GM23338 (cell line): ENCODE results near the gene OR7A10. TPM values are rescaled to one million over a fixed set of nuclear protein-coding genes. Genes with fewer than 3 reads are reported as not detected.

Experiments used
- ATAC-seq: fragments of 200-7000 bp; cut with Tn5 transposase; 3 replicates; pipeline ENCODE4 v1.9.1; 2020
- DNase-seq: peaks from one replicate; pipeline ENCODE4 v3.0.0-alpha.2; 2015; ENCODE audit warnings: low spot score
- H2AFZ ChIP-seq: fragments of 200-600 bp; sonication (generic); 2 replicates; pipeline ENCODE4 v1.8.0; 2016; ENCODE audit warnings: antibody characterized with exemption, mild to moderate bottlenecking, moderate library complexity
- H3F3A ChIP-seq: fragments of 200-600 bp; sonication (generic); replicated peaks from 2 replicates; pipeline ENCODE4 v1.8.0; 2017; ENCODE audit warnings: antibody characterized with exemption, mixed run types, low read depth
- H3K27ac ChIP-seq: fragments of 200-600 bp; sonication (generic); 2 replicates; pipeline ENCODE4 v1.6.1; 2016; ENCODE audit warnings: low read depth
- H3K27me3 ChIP-seq: fragments of 200-600 bp; sonication (generic); 2 replicates; pipeline ENCODE4 v1.8.0; 2016; ENCODE audit warnings: mild to moderate bottlenecking, mixed run types, moderate library complexity; ENCODE audit not compliant: insufficient read depth
- H3K36me3 ChIP-seq: fragments of 200-600 bp; sonication (generic); 2 replicates; pipeline ENCODE4 v1.8.0; 2016; ENCODE audit warnings: mild to moderate bottlenecking; ENCODE audit not compliant: insufficient read depth
- H3K4me1 ChIP-seq: fragments of 200-600 bp; sonication (generic); 2 replicates; pipeline ENCODE4 v1.8.0; 2016; ENCODE audit warnings: mild to moderate bottlenecking, moderate library complexity; ENCODE audit not compliant: insufficient read depth
- H3K4me2 ChIP-seq: fragments of 200-600 bp; sonication (generic); 2 replicates; pipeline ENCODE4 v1.7.1; 2017; ENCODE audit warnings: mixed run types
- H3K4me3 ChIP-seq: fragments of 200-600 bp; sonication (generic); 2 replicates; pipeline ENCODE4 v1.6.1; 2016; ENCODE audit warnings: mixed run types
- H3K79me2 ChIP-seq: fragments of 200-600 bp; sonication (generic); replicated peaks from 2 replicates; pipeline ENCODE4 v1.8.0; 2017; ENCODE audit warnings: mild to moderate bottlenecking; ENCODE audit not compliant: insufficient read depth
- H3K9me2 ChIP-seq: fragments of 200-600 bp; sonication (generic); 2 replicates; pipeline ENCODE4 v1.8.0; 2017; ENCODE audit not compliant: insufficient read depth
- H4K20me1 ChIP-seq: fragments of 200-600 bp; sonication (generic); replicated peaks from 2 replicates; pipeline ENCODE4 v1.8.0; 2017; ENCODE audit warnings: mild to moderate bottlenecking; ENCODE audit not compliant: insufficient read depth
- H3K27ac Mint-ChIP-seq: 2 replicates; pipeline ENCODE4 v1.8.0; 2020; ENCODE audit warnings: inconsistent platforms, mild to moderate bottlenecking, moderate library complexity, mixed read lengths
- H3K27me3 Mint-ChIP-seq: 3 replicates; pipeline ENCODE4 v1.8.0; 2022; ENCODE audit warnings: low read depth, mild to moderate bottlenecking, moderate library complexity, mixed read lengths, inconsistent platforms; ENCODE audit not compliant: insufficient read depth, poor library complexity
- H3K36me3 Mint-ChIP-seq: 3 replicates; pipeline ENCODE4 v1.8.0; 2021; ENCODE audit warnings: low read depth, mild to moderate bottlenecking, inconsistent platforms, moderate library complexity, mixed read lengths
- H3K4me1 Mint-ChIP-seq: 3 replicates; pipeline ENCODE4 v1.8.0; 2020; ENCODE audit warnings: mild to moderate bottlenecking, inconsistent platforms, mixed read lengths
- H3K4me3 Mint-ChIP-seq: 3 replicates; pipeline ENCODE4 v1.8.0; 2021; ENCODE audit warnings: moderate library complexity, mild to moderate bottlenecking, inconsistent platforms, mixed read lengths
- H3K9me3 Mint-ChIP-seq: 3 replicates; pipeline ENCODE4 v1.8.0; 2020; ENCODE audit warnings: moderate library complexity, mild to moderate bottlenecking, inconsistent platforms, mixed read lengths
- CREB1 ChIP-seq: fragments of 250-450 bp; sonication (Bioruptor Pico); IDR thresholded peaks from 2 replicates; pipeline ENCODE4 v1.5.0; 2020; ENCODE audit warnings: low read depth, mild to moderate bottlenecking, moderate library complexity
- CTCF ChIP-seq, 2 experiments: fragments of 200-600 bp in 1 of 2; sonication (generic) in 1 of 2; conservative IDR thresholded peaks; 2 replicates each; pipeline versions ENCODE4 v1.5.1 to v1.6.1; 2016 to 2017; ENCODE audit warnings: antibody characterized with exemption in 2 of 2, low read depth in 2 of 2, mild to moderate bottlenecking in 2 of 2, moderate library complexity in 1 of 2
- ETS1 ChIP-seq: IDR thresholded peaks from 2 replicates; pipeline ENCODE4 v1.6.1; 2016; ENCODE audit warnings: antibody characterized with exemption
- EZH2 ChIP-seq: fragments of 200-600 bp; sonication (generic); IDR thresholded peaks from one replicate; pipeline ENCODE4 v1.8.0; 2017; ENCODE audit warnings: antibody characterized with exemption, mild to moderate bottlenecking, low read depth; ENCODE audit not compliant: unreplicated experiment
- EZH2phosphoT487 ChIP-seq: fragments of 200-600 bp; sonication (generic); IDR thresholded peaks from one replicate; pipeline ENCODE4 v1.8.1; 2018; ENCODE audit warnings: antibody characterized with exemption; ENCODE audit not compliant: unreplicated experiment
- JUNB ChIP-seq: IDR thresholded peaks from one replicate; pipeline ENCODE4 v1.6.1; 2016; ENCODE audit warnings: antibody characterized with exemption; ENCODE audit not compliant: unreplicated experiment
- NANOG ChIP-seq: IDR thresholded peaks from 2 replicates; pipeline ENCODE4 v1.6.1; 2016; ENCODE audit warnings: antibody characterized with exemption, borderline replicate concordance
- POLR2AphosphoS5 ChIP-seq: IDR thresholded peaks from 2 replicates; pipeline ENCODE4 v1.6.1; 2016; ENCODE audit warnings: antibody characterized with exemption, low read depth
- REST ChIP-seq: IDR thresholded peaks from one replicate; pipeline ENCODE4 v1.6.1; 2018; ENCODE audit warnings: antibody characterized with exemption; ENCODE audit not compliant: unreplicated experiment
- STAT1 ChIP-seq: IDR thresholded peaks from one replicate; pipeline ENCODE4 v1.6.1; 2016; ENCODE audit warnings: antibody characterized with exemption; ENCODE audit not compliant: unreplicated experiment
- ZNF114 ChIP-seq: fragments of 250-450 bp; sonication (Bioruptor Pico); IDR thresholded peaks from 2 replicates; pipeline ENCODE4 v1.5.0; 2020; ENCODE audit warnings: mild to moderate bottlenecking, moderate library complexity
- ZNF331 ChIP-seq: fragments of 250-450 bp; sonication (Bioruptor Pico); IDR thresholded peaks from 2 replicates; pipeline ENCODE4 v1.5.0; 2020; ENCODE audit warnings: low read depth, mild to moderate bottlenecking, moderate library complexity
- ZNF462 ChIP-seq: fragments of 250-450 bp; sonication (Bioruptor Pico); IDR thresholded peaks from 2 replicates; pipeline ENCODE4 v1.5.0; 2020; ENCODE audit warnings: mild to moderate bottlenecking, moderate library complexity
- polyA plus RNA-seq: library from polyadenylated mRNA; unstranded; fragments of >200 nt; fragmentation: Nextera tagmentation; extraction: Ambion mirVana; gene quantifications from 2 replicates; pipeline ENCODE4 v1.2.1, GENCODE V29; 2016
- total RNA-seq: library from RNA; depleted of rRNA; stranded (reverse); fragments of >200 nt; shearing (Covaris generic); gene quantifications from 2 replicates; pipeline ENCODE4 v1.2.3, GENCODE V29; 2014

OR7A10 gene
- total and polyA plus RNA-seq, 2 experiments from 2014 or later = not detected

- Mint-ChIP-seq H3K9me3 (peaks cover 83% of the 10 kb centered on the region), H3K4me3 (no peak overlapping the region), H3K27me3 (peaks cover 3% of the 10 kb centered on the region), H3K27ac (no peak overlapping the region), H3K4me1 (no peaks in the 10 kb centered on the region), H3K36me3 (peaks cover 3% of the 10 kb centered on the region; the same call in 1 of the 3 replicates)
- H3K79me2 ChIP-seq = no peaks in the 10 kb centered on the region
- no peaks in the 10 kb centered on the region for H3K9me2 ChIP-seq
- no peaks in the 10 kb centered on the region for H3K4me1 ChIP-seq
- H3K4me3 ChIP-seq = no peak overlapping the region
- H3K27ac ChIP-seq = no peak overlapping the region
- no peaks in the 10 kb centered on the region for H3F3A ChIP-seq
- no peak overlapping the region for H2AFZ ChIP-seq
- H3K4me2 ChIP-seq = no peak overlapping the region
- no peak for ATAC-seq
- TF ChIP-seq EZH2phosphoT487 (no peak), EZH2 (no peak), ETS1 (no peak), JUNB (no peak), NANOG (no peak), CREB1 (CRISPR knock-in tag) (no peak), REST (no peak), ZNF331 (CRISPR knock-in tag) (no peak), ZNF114 (CRISPR knock-in tag) (no peak), STAT1 (no peak), POLR2AphosphoS5 (no peak), CTCF (conservative IDR thresholded peaks at IDR 0.05; ENCODE audit: low read depth in 2 of 2) (no peak), ZNF462 (CRISPR knock-in tag) (no peak)
- H4K20me1 ChIP-seq = no peaks in the 10 kb centered on the region
- no peaks in the 10 kb centered on the region for H3K36me3 ChIP-seq
- no peaks in the 10 kb centered on the region for H3K27me3 ChIP-seq
- DNase-seq = no peak
Observed at GRCh38 chr19:14889994-14890642, 41.4 kb upstream of the OR7A10 start.
